ENCODE results near the gene DSCAM. TPM values are rescaled to one million over a fixed set of nuclear protein-coding genes. Genes with fewer than 3 reads are reported as not detected.

The DSCAM gene
- total RNA-seq, 2 experiments from 2014 or later, result not detected

GRCh38 chr21:40333731-40334130, 513.2 kb downstream of the DSCAM start:
- no peaks in the 10 kb centered on the region for H3K4me1 Mint-ChIP-seq (ENCODE audit: low read depth)
- no peak overlapping the region for H3K27ac ChIP-seq (ENCODE audit: low read depth in 1 of 2, low read length in 2 of 2)
- ATAC-seq (ENCODE audit: poor library complexity) (no peak), DNase-seq (no peak)
- peaks cover 5% of the 10 kb centered on the region for H3K27me3 Mint-ChIP-seq
- H3K4me3 ChIP-seq (ENCODE audit: low read length), result no peak overlapping the region
- no peak overlapping the region for H3K27ac Mint-ChIP-seq
- TF ChIP-seq, protein P1, sequence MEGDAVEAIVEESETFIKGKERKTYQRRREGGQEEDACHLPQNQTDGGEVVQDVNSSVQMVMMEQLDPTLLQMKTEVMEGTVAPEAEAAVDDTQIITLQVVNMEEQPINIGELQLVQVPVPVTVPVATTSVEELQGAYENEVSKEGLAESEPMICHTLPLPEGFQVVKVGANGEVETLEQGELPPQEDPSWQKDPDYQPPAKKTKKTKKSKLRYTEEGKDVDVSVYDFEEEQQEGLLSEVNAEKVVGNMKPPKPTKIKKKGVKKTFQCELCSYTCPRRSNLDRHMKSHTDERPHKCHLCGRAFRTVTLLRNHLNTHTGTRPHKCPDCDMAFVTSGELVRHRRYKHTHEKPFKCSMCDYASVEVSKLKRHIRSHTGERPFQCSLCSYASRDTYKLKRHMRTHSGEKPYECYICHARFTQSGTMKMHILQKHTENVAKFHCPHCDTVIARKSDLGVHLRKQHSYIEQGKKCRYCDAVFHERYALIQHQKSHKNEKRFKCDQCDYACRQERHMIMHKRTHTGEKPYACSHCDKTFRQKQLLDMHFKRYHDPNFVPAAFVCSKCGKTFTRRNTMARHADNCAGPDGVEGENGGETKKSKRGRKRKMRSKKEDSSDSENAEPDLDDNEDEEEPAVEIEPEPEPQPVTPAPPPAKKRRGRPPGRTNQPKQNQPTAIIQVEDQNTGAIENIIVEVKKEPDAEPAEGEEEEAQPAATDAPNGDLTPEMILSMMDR (IDR thresholded peaks at IDR 0.05), result no peak
- H3K36me3 ChIP-seq (ENCODE audit: insufficient read depth, low read length), result no peaks in the 10 kb centered on the region
- no peaks in the 10 kb centered on the region for H3K4me1 ChIP-seq (ENCODE audit: insufficient read depth, low read length)
- POLR2A ChIA-PET, result no interaction called here
- intact Hi-C loops (cut with DNase I, micrococcal nuclease), result no loop called here
- CTCF ChIA-PET, result no interaction called here
- H3K27me3 ChIP-seq (ENCODE audit: control insufficient read depth in 1 of 2, insufficient read depth in 2 of 2, low read length in 2 of 2), result no peaks in the 10 kb centered on the region
- H3K9me3 ChIP-seq (ENCODE audit: control insufficient read depth in 1 of 2, insufficient read depth in 1 of 2, low read length in 2 of 2), result no peaks in the 10 kb centered on the region
- H3K36me3 Mint-ChIP-seq (ENCODE audit: low read depth), result no peaks in the 10 kb centered on the region
- peaks cover 5% of the 10 kb centered on the region for H3K9me3 Mint-ChIP-seq
- no peak overlapping the region for H3K4me3 Mint-ChIP-seq

DNA sequence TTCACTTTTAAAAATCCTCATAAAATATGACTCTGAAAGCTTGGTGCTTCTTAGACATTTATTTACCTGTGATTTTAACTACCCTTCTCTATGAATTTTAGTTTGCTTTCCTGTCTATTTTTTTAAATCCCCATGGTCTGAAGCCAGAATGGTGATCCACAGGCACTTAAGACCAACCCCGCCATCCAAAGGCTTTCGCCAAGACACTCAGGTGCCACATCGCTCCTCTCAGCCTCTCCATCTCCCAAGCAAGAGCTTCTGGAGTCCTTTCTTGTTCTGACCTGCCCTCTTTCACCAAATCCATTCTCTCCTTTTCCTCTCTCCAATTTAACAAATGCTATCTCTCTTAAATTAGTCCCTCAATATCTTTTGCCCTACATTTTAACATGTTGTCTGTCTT, 515.2 kb downstream of the DSCAM start:
- no peak overlapping the region for H3K4me3 Mint-ChIP-seq
- TF ChIP-seq, protein P1 (IDR thresholded peaks at IDR 0.05), result no peak
- H3K4me1 Mint-ChIP-seq (ENCODE audit: low read depth), result no peaks in the 10 kb centered on the region
- no peak overlapping the region for H3K27ac ChIP-seq (ENCODE audit: low read depth in 1 of 2, low read length in 2 of 2)
- intact Hi-C loops (cut with DNase I, micrococcal nuclease), result no loop called here
- H3K36me3 Mint-ChIP-seq (ENCODE audit: low read depth), result no peaks in the 10 kb centered on the region
- no peak overlapping the region for H3K4me3 ChIP-seq (ENCODE audit: low read length)
- H3K36me3 ChIP-seq (ENCODE audit: insufficient read depth, low read length), result no peaks in the 10 kb centered on the region
- DNase-seq, result no peak
- H3K4me1 ChIP-seq (ENCODE audit: insufficient read depth, low read length), result no peaks in the 10 kb centered on the region
- no peak overlapping the region for H3K27ac Mint-ChIP-seq
- ChIA-PET POLR2A (no interaction called here), CTCF (no interaction called here)
- H3K9me3 ChIP-seq (ENCODE audit: control insufficient read depth in 1 of 2, insufficient read depth in 1 of 2, low read length in 2 of 2), result no peaks in the 10 kb centered on the region
- no peak for ATAC-seq (ENCODE audit: poor library complexity)
- peaks cover 7% of the 10 kb centered on the region for H3K9me3 Mint-ChIP-seq
- H3K27me3 ChIP-seq (ENCODE audit: control insufficient read depth in 1 of 2, insufficient read depth in 2 of 2, low read length in 2 of 2), result no peaks in the 10 kb centered on the region
- peaks cover 5% of the 10 kb centered on the region for H3K27me3 Mint-ChIP-seq

DNA sequence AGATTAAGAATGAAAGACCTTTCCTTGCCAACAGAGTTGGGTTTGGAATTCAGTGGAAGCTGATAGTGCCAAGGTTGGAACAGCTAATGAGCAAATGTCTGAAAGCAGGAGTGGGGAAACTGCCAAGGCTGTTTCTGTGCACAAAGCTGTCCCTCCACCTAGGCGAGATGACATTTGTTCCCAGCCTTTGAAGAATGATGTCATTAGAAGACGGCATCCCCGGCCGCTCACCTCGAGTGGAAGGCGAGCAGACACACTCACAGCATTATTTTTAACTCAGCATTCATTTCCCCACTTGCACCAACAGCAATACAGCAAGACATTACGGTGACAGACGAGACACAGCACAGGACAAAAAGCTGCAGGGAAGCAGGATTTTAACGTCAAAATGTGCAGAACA, 515.8 kb downstream of the DSCAM start:
- DNase-seq (no peak), ATAC-seq (ENCODE audit: poor library complexity) (no peak)
- Histone ChIP-seq H3K4me1 (ENCODE audit: insufficient read depth, low read length) (no peaks in the 10 kb centered on the region), H3K36me3 (ENCODE audit: insufficient read depth, low read length) (no peaks in the 10 kb centered on the region), H3K4me3 (ENCODE audit: low read length) (no peak overlapping the region), H3K27me3 (ENCODE audit: control insufficient read depth in 1 of 2, insufficient read depth in 2 of 2, low read length in 2 of 2) (no peaks in the 10 kb centered on the region), H3K27ac (ENCODE audit: low read depth in 1 of 2, low read length in 2 of 2) (no peak overlapping the region), H3K9me3 (ENCODE audit: control insufficient read depth in 1 of 2, insufficient read depth in 1 of 2, low read length in 2 of 2) (no peaks in the 10 kb centered on the region)
- H3K4me1 Mint-ChIP-seq (ENCODE audit: low read depth), result no peaks in the 10 kb centered on the region
- no peaks in the 10 kb centered on the region for H3K36me3 Mint-ChIP-seq (ENCODE audit: low read depth)
- no peak overlapping the region for H3K4me3 Mint-ChIP-seq
- peaks cover 10% of the 10 kb centered on the region for H3K9me3 Mint-ChIP-seq
- no peak overlapping the region for H3K27ac Mint-ChIP-seq
- peaks cover 5% of the 10 kb centered on the region for H3K27me3 Mint-ChIP-seq
- TF ChIP-seq, protein P1 (IDR thresholded peaks at IDR 0.05), result no peak
- POLR2A ChIA-PET, result no interaction called here
- intact Hi-C loops (cut with DNase I, micrococcal nuclease), result no loop called here
- CTCF ChIA-PET, result no interaction called here
